ENCODE results near the gene CIITA.

The CIITA gene

DNA sequence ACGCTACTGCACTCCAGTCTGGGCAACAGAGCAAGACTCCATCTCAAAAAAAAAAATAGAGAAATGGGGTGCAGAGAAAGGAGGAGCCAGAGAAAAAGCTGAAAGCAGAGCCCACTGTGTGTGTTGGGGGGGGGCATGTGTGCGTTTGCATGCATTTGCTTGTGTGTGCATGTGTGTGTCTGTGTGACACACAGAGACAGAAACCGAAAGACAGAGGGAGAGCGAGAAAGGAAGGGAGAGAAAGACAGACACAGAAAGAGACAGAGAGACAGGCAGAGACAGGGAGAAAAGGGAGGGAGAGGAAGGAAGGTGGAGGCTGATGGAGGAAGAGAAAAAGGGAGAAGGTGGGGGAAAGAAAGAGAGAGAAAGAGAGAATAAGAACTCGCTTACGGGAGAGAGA, 9.8 kb upstream of the CIITA start:
- Mint-ChIP-seq H3K27me3 (ENCODE audit: low read depth) (peaks cover 29% of the 10 kb centered on the region), H3K4me1 (ENCODE audit: low read depth) (peaks cover 43% of the 10 kb centered on the region), H3K36me3 (ENCODE audit: low read depth) (peaks cover 2% of the 10 kb centered on the region), H3K9me3 (no peaks in the 10 kb centered on the region), H3K27ac (no peak overlapping the region), H3K4me3 (peak overlapping the region; percentile 20)

GRCh38 chr16:10868104-10868595, 8.9 kb upstream of the CIITA start:
- H3K9me3 Mint-ChIP-seq, result no peaks in the 10 kb centered on the region
- H3K4me1 Mint-ChIP-seq (ENCODE audit: low read depth), result peaks cover 48% of the 10 kb centered on the region
- peaks cover 2% of the 10 kb centered on the region for H3K36me3 Mint-ChIP-seq (ENCODE audit: low read depth)
- peak overlapping the region; percentile 28 for H3K27ac Mint-ChIP-seq
- H3K27me3 Mint-ChIP-seq (ENCODE audit: low read depth), result peaks cover 21% of the 10 kb centered on the region
- peak overlapping the region; percentile 45 for H3K4me3 Mint-ChIP-seq

DNA sequence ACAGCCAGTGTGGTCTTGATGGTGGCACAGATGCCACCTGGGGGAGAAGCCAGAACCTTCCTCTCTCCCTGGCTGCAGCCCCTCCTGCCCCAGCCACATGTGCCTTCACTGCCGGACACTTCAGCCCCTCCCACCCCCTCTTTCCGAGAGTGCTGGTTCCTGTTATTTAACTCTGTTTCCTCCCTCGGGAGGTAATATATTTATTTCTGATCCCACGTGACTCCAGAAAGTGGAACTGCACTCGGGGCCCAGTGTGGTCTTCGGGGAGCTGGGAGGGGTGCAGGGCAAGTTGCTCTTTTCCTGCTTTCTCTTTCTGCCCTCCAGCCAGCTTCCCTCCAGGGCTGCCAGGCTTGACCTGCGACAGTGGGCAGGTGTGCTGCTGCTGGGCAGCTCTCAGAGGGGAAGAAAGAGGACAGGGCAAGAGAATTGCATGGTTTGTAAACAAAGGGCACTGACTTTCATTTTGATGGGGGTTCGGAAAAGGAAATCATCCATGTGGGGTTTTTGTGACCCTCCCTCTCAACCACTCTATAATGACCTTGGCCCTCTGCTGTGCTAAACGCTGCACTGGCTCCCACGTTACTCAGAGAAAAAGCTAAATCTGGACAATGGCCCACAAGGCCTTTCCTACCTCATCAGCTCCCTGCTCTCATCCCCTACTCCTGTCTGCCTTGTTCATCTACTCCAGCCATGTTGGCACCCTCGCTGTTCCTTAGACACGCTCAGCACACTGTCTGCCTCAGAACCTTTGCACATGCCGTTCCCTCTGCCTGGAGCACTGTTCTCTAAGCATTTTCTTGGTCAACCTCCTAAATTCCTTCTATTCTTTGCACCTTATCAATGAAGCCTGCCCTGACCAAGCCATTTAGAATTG, 8.2 kb upstream of the CIITA start:
- Mint-ChIP-seq H3K27ac (peak overlapping the region; percentile 73), H3K4me3 (peak overlapping the region; percentile 45), H3K27me3 (ENCODE audit: low read depth) (peaks cover 18% of the 10 kb centered on the region), H3K4me1 (ENCODE audit: low read depth) (peaks cover 51% of the 10 kb centered on the region), H3K36me3 (ENCODE audit: low read depth) (peaks cover 2% of the 10 kb centered on the region), H3K9me3 (no peaks in the 10 kb centered on the region)

DNA sequence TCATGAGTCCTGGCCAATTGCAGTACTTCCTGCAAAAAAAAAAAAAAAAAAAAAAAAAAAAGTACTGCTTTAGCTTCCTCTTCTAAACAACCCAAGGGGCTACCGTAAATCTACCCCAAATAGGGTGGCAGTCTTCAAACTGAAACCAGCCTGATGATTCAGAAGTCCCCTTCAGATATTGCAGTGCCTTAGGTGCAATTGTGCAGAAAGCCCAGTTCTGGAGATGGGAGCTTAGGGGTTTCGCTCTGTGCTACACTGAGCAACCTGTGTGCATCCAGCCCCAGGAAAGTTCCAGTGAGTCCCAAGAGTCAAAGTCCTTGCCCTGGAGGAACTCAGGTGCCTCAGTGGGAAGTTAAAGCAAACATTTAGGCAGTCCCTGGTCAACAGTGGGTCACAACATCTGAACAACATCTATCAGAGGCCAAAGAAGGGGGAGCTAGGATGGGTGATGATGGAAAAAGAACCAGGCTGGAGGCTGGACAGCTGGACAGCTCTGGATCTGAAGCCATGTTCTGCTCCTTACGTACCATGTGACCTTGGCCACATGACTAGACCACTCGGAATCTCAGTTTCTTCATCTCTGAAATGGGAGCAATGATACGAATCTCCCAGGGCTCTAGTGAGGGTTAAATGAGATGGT, 6.7 kb upstream of the CIITA start:
- H3K27ac Mint-ChIP-seq, result peak overlapping the region; percentile 75
- H3K4me1 Mint-ChIP-seq (ENCODE audit: low read depth), result peaks cover 61% of the 10 kb centered on the region
- peaks cover 2% of the 10 kb centered on the region for H3K36me3 Mint-ChIP-seq (ENCODE audit: low read depth)
- peaks cover 14% of the 10 kb centered on the region for H3K27me3 Mint-ChIP-seq (ENCODE audit: low read depth)
- peak overlapping the region; percentile 26 for H3K4me3 Mint-ChIP-seq
- no peaks in the 10 kb centered on the region for H3K9me3 Mint-ChIP-seq

- H3K27ac Mint-ChIP-seq, result peak overlapping the region; percentile 75
- H3K36me3 Mint-ChIP-seq (ENCODE audit: low read depth), result peaks cover 2% of the 10 kb centered on the region
- no peaks in the 10 kb centered on the region for H3K9me3 Mint-ChIP-seq
- peaks cover 67% of the 10 kb centered on the region for H3K4me1 Mint-ChIP-seq (ENCODE audit: low read depth)
- H3K27me3 Mint-ChIP-seq (ENCODE audit: low read depth), result peaks cover 13% of the 10 kb centered on the region
- peak overlapping the region; percentile 52 for H3K4me3 Mint-ChIP-seq
Observed at GRCh38 chr16:10870808-10871156, 6.2 kb upstream of the CIITA start.

- peaks cover 71% of the 10 kb centered on the region for H3K4me1 Mint-ChIP-seq (ENCODE audit: low read depth)
- peak overlapping the region; percentile 52 for H3K4me3 Mint-ChIP-seq
- no peaks in the 10 kb centered on the region for H3K9me3 Mint-ChIP-seq
- peaks cover 2% of the 10 kb centered on the region for H3K36me3 Mint-ChIP-seq (ENCODE audit: low read depth)
- H3K27ac Mint-ChIP-seq, result peak overlapping the region; percentile 75
- peaks cover 14% of the 10 kb centered on the region for H3K27me3 Mint-ChIP-seq (ENCODE audit: low read depth)
Observed at GRCh38 chr16:10871157-10871991, 5.6 kb upstream of the CIITA start.

DNA sequence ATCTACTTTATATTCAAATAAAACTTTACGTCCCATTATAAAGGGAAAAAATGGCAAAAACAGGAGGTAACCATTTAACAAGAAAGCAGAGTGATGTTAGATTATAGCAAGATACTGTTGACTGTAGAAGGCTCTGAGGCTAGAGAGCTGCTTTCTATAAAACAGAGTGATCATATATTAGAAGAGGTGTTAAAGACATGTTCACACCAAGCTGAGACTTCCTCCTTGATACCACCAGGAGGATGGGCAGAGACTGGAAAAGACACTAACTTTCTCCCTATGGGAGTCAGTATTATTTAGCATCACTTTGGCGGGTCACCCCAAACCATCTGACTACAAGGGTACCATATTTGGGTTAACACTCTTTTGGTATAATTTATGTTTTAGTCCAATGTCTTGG, 687 bp upstream of the CIITA start:
- Mint-ChIP-seq H3K4me1 (ENCODE audit: low read depth) (peaks cover 75% of the 10 kb centered on the region), H3K4me3 (peak overlapping the region; percentile 87), H3K27ac (peak overlapping the region; percentile 71), H3K27me3 (ENCODE audit: low read depth) (peaks cover 24% of the 10 kb centered on the region), H3K36me3 (ENCODE audit: low read depth) (peaks cover 11% of the 10 kb centered on the region), H3K9me3 (no peaks in the 10 kb centered on the region)

GRCh38 chr16:10877472-10877946, 507 bp downstream of the CIITA start:
- peaks cover 24% of the 10 kb centered on the region for H3K27me3 Mint-ChIP-seq (ENCODE audit: low read depth)
- no peaks in the 10 kb centered on the region for H3K9me3 Mint-ChIP-seq
- H3K4me1 Mint-ChIP-seq (ENCODE audit: low read depth), result peaks cover 76% of the 10 kb centered on the region
- peak overlapping the region; percentile 87 for H3K4me3 Mint-ChIP-seq
- H3K27ac Mint-ChIP-seq, result peak overlapping the region; percentile 71
- H3K36me3 Mint-ChIP-seq (ENCODE audit: low read depth), result peaks cover 13% of the 10 kb centered on the region

DNA sequence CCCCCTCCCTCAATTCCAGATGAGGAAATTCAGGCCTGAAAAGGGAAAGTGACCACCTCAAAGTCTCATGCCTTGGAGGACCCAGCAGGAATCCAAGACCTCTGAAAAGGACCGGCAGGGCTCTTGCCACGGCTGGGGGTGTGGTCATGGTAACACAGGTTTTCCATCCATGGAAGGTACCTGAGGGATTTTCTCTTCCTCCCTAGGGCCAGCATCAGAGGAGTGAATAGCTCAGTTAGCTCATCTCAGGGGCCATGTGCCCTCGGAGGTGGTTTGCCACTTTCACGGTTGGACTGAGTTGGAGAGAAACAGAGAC, 1.3 kb downstream of the CIITA start:
- Mint-ChIP-seq H3K36me3 (ENCODE audit: low read depth) (peaks cover 14% of the 10 kb centered on the region), H3K4me3 (peak overlapping the region; percentile 87), H3K27me3 (ENCODE audit: low read depth) (peaks cover 21% of the 10 kb centered on the region), H3K9me3 (no peaks in the 10 kb centered on the region), H3K4me1 (ENCODE audit: low read depth) (peaks cover 71% of the 10 kb centered on the region), H3K27ac (peak overlapping the region; percentile 62)

GRCh38 chr16:10878644-10879501, 1.9 kb downstream of the CIITA start:
- Mint-ChIP-seq H3K27me3 (ENCODE audit: low read depth) (peaks cover 21% of the 10 kb centered on the region), H3K4me3 (peak overlapping the region; percentile 87), H3K4me1 (ENCODE audit: low read depth) (peaks cover 74% of the 10 kb centered on the region), H3K9me3 (no peaks in the 10 kb centered on the region), H3K36me3 (ENCODE audit: low read depth) (peaks cover 18% of the 10 kb centered on the region), H3K27ac (peak overlapping the region; percentile 62)

DNA sequence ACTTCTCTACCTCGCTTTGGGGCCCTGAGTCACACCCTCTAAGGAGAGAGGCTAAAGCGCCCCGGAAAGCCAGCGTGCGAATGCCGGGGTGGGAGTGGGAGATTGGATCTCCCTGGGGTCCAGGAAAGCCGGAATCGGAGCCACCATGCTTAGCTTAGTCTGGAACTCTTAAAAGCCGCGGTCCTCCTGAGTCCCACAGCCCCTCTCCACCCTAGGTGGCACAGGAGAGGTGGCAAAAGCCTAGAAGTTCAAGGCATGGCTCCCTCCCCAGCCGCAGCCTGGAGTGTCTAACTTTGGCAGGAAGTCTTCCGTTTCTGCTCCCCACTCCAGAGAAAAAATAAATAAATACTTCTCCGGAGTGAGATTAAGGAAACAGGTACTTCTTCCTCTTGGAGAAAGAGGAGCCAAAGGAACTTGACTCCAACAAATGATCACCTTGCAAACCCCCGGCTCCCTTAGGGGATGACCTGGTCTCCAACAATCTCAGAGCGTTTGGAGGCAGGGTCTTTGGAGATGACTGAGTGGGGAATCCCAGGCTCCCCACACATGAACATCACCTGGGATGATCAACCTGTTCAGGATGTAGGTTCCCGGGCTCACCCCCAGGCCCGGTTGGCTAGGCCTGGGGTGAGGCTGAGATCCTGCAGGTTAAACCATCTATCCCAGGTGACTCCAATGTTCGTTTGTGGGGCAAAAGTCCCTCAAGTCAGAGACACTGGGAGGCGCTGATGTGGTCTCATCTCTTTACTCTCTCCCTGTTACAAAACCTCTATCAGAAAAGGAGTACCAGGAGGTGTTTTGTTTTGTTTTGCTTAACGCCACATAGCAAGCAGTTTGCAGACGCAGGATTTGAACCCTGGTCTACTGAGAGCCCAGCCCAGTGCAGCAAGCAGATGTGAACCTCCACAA, 2.9 kb downstream of the CIITA start:
- H3K9me3 Mint-ChIP-seq, result no peaks in the 10 kb centered on the region
- peaks cover 66% of the 10 kb centered on the region for H3K4me1 Mint-ChIP-seq (ENCODE audit: low read depth)

GRCh38 chr16:10880594-10881452, 3.8 kb downstream of the CIITA start:
- H3K27ac Mint-ChIP-seq, result peak overlapping the region; percentile 45
- H3K36me3 Mint-ChIP-seq (ENCODE audit: low read depth), result peaks cover 18% of the 10 kb centered on the region

More for the DNA sequence above, 2.9 kb downstream of the CIITA start:
- Mint-ChIP-seq H3K36me3 (ENCODE audit: low read depth) (peaks cover 18% of the 10 kb centered on the region), H3K27ac (peak overlapping the region; percentile 55), H3K27me3 (ENCODE audit: low read depth) (peaks cover 20% of the 10 kb centered on the region), H3K4me3 (peak overlapping the region; percentile 87)

More at GRCh38 chr16:10880594-10881452, 3.8 kb downstream of the CIITA start:
- H3K9me3 Mint-ChIP-seq, result no peaks in the 10 kb centered on the region
- H3K4me3 Mint-ChIP-seq, result peak overlapping the region; percentile 70
- peaks cover 17% of the 10 kb centered on the region for H3K27me3 Mint-ChIP-seq (ENCODE audit: low read depth)
- peaks cover 63% of the 10 kb centered on the region for H3K4me1 Mint-ChIP-seq (ENCODE audit: low read depth)

All from T-helper 1 cell treated with Interleukin-12 subunit alpha and Interleukin-12 subunit beta and Interleukin-4 antibody, amounts not matched to agents 30 μg/mL and 1 μg/mL, for 36 hours (primary cell).